ENCODE results near the gene FAM200A.
"Not testable (repeated sequence)": the region's sequence is repeated elsewhere in the genome, so short reads cannot be mapped to it uniquely, and the experiment has no call there.

The FAM200A gene

GRCh38 chr7:99559175-99559915, 7.4 kb upstream of the FAM200A start:
- DNase-seq (ENCODE audit: low read depth), result no peak

GRCh38 chr7:99558306-99559174, 6.6 kb upstream of the FAM200A start, which contains the start of gene ZNF655:
TSS of gene ZNF655 (plus strand) at chr7:99558642. CDS start at chr7:99560560, 1,918 bp downstream.
- DNase-seq (ENCODE audit: low read depth), result peak; percentile 84

GRCh38 chr7:99557940-99558305, 6.0 kb upstream of the FAM200A start:
- no peak for DNase-seq (ENCODE audit: low read depth)

GRCh38 chr7:99557196-99557607, 5.3 kb upstream of the FAM200A start:
- DNase-seq (ENCODE audit: low read depth), result no peak

GRCh38 chr7:99554939-99555338, 3.0 kb upstream of the FAM200A start:
- no peak for DNase-seq (ENCODE audit: low read depth)

- no peak for DNase-seq (ENCODE audit: low read depth)
Observed at GRCh38 chr7:99553039-99553438, 1.1 kb upstream of the FAM200A start.

- DNase-seq (ENCODE audit: low read depth), result no peak
Observed at GRCh38 chr7:99551334-99551733, 580 bp downstream of the FAM200A start.

- not testable (repeated sequence) for DNase-seq (ENCODE audit: low read depth)
Observed at GRCh38 chr7:99549545-99549944, 2.4 kb downstream of the FAM200A start.

- DNase-seq (ENCODE audit: low read depth), result not testable (repeated sequence)
Observed at GRCh38 chr7:99545308-99545707, 6.6 kb downstream of the FAM200A start.

GRCh38 chr7:99543916-99544315, 8.0 kb downstream of the FAM200A start:
- no peak for DNase-seq (ENCODE audit: low read depth)

GRCh38 chr7:99543081-99543671, 8.7 kb downstream of the FAM200A start:
- no peak for DNase-seq (ENCODE audit: low read depth)

- no peak for DNase-seq (ENCODE audit: low read depth)
Observed at GRCh38 chr7:99541212-99541611, 10.7 kb downstream of the FAM200A start.

- DNase-seq (ENCODE audit: low read depth), result no peak
Observed at GRCh38 chr7:99540542-99540941, 11.4 kb downstream of the FAM200A start.

- no peak for DNase-seq (ENCODE audit: low read depth)
Observed at GRCh38 chr7:99539213-99539811, 12.6 kb downstream of the FAM200A start.

GRCh38 chr7:99535667-99536066, 16.2 kb downstream of the FAM200A start:
- no peak for DNase-seq (ENCODE audit: low read depth)

- DNase-seq (ENCODE audit: low read depth), result no peak
Observed at GRCh38 chr7:99531354-99531765, 20.6 kb downstream of the FAM200A start.

- no peak for DNase-seq (ENCODE audit: low read depth)
Observed at GRCh38 chr7:99525713-99526440, 26.0 kb downstream of the FAM200A start.

- no peak for DNase-seq (ENCODE audit: low read depth)
Observed at GRCh38 chr7:99521399-99521798, 30.5 kb downstream of the FAM200A start.

GRCh38 chr7:99514050-99514449, 37.9 kb downstream of the FAM200A start:
- no peak for DNase-seq (ENCODE audit: low read depth)

GRCh38 chr7:99505324-99505662, 46.6 kb downstream of the FAM200A start:
- DNase-seq (ENCODE audit: low read depth), result no peak

GRCh38 chr7:99504603-99505323, 47.2 kb downstream of the FAM200A start, which contains the start of gene ZKSCAN5:
TSS of gene ZKSCAN5 (plus strand) at chr7:99504662. CDS start at chr7:99506045, 1,383 bp downstream.
- peak; percentile 96 for DNase-seq (ENCODE audit: low read depth)
